Adrenal gland (tissue), 5 donors: ENCODE measurements around the gene KLHL34.

Experiments used
- CTCF ChIP-seq, 6 experiments: fragments of 450-650 bp in 4 of 6; fragments of 200-600 bp in 2 of 6; sonication (generic) in 1 of 6; IDR thresholded peaks; 1 replicate in 5 of 6; 2 replicates in 1 of 6; pipeline versions ENCODE4 v1.5.1 to v1.8.0; 2016 to 2021; ENCODE audit warnings: antibody characterized with exemption in 6 of 6, mild to moderate bottlenecking in 2 of 6, moderate library complexity in 1 of 6
- POLR2A ChIP-seq, 2 donors: fragments of 450-650 bp; IDR thresholded peaks; one replicate each; pipeline ENCODE4 v1.6.1; 2017; ENCODE audit warnings: antibody characterized with exemption in 2 of 2, mild to moderate bottlenecking in 2 of 2, moderate library complexity in 1 of 2
- donor health status: DM: no; HTN: no; CAD: no.

GRCh38 chrX:21660156-21660555 lies 2.0 kb upstream of the KLHL34 start:
- TF ChIP-seq CTCF (IDR thresholded peaks at IDR 0.05) (no peak), POLR2A (IDR thresholded peaks at IDR 0.05) (no peak)
